Natural killer cell (primary cell): ENCODE results near the gene ACSBG1. TPM values are rescaled to one million over a fixed set of nuclear protein-coding genes. Genes with fewer than 3 reads are reported as not detected.

ENCODE experiments used
- ATAC-seq, 3 donors: fragments of 150-1000 bp in 2 of 3; fragments of 200-7000 bp in 1 of 3; cut with Tn5 transposase; 1 replicate in 1 of 3; 2 replicates in 2 of 3; pipeline ENCODE4 v1.10.0; 2021; ENCODE audit warnings: mild to moderate bottlenecking in 2 of 3, moderate library complexity in 2 of 3
- DNase-seq, 2 donors: peaks; one replicate each; pipeline versions ENCODE4 v3.0.0 to v3.0.0-alpha.2; 2013 to 2021; ENCODE audit warnings: mixed read lengths in 1 of 2
- H3K27ac ChIP-seq: one replicate; pipeline ENCODE4 v1.5.1; 2013; ENCODE audit warnings: mild to moderate bottlenecking, low read length
- H3K27me3 ChIP-seq: one replicate; pipeline ENCODE4 v1.6.1; 2013; ENCODE audit warnings: low read length; ENCODE audit not compliant: control insufficient read depth, insufficient read depth
- H3K36me3 ChIP-seq: one replicate; pipeline ENCODE4 v1.6.1; 2013; ENCODE audit warnings: low read length; ENCODE audit not compliant: control insufficient read depth, insufficient read depth
- H3K4me1 ChIP-seq: one replicate; pipeline ENCODE4 v1.6.1; 2013; ENCODE audit warnings: low read length; ENCODE audit not compliant: control insufficient read depth, insufficient read depth
- H3K4me3 ChIP-seq: one replicate; pipeline ENCODE4 v1.5.1; 2013; ENCODE audit warnings: low read length
- H3K9me3 ChIP-seq: one replicate; pipeline ENCODE4 v1.6.1; 2013; ENCODE audit warnings: low read length; ENCODE audit not compliant: control insufficient read depth, insufficient read depth
- H3K27ac Mint-ChIP-seq, 2 donors: one replicate each; pipeline ENCODE4 v1.8.0; 2022; ENCODE audit warnings: mild to moderate bottlenecking in 2 of 2, mixed read lengths in 2 of 2, moderate library complexity in 1 of 2
- H3K27me3 Mint-ChIP-seq, 2 donors: one replicate each; pipeline ENCODE4 v1.8.0; 2022; ENCODE audit warnings: low read depth in 2 of 2, mixed read lengths in 2 of 2
- H3K36me3 Mint-ChIP-seq: one replicate; pipeline ENCODE4 v1.8.0; 2022; ENCODE audit warnings: mixed read lengths
- H3K4me1 Mint-ChIP-seq, 2 donors: one replicate each; pipeline ENCODE4 v1.8.0; 2022; ENCODE audit warnings: mixed read lengths in 2 of 2
- H3K4me3 Mint-ChIP-seq: one replicate; pipeline ENCODE4 v1.8.0; 2022; ENCODE audit warnings: mild to moderate bottlenecking, moderate library complexity, mixed read lengths
- H3K9me3 Mint-ChIP-seq, 2 donors: one replicate each; pipeline ENCODE4 v1.8.0; 2022; ENCODE audit warnings: mixed read lengths in 2 of 2
- WGBS: methylation state at CpG from one replicate; pipeline ENCODE4 v1.1.7; 2013; ENCODE audit warnings: missing lambda C conversion rate; ENCODE audit not compliant: insufficient coverage; 5-methylcytosine and 5-hydroxymethylcytosine counted together
- intact Hi-C: fragments of 100-400 bp; cut with micrococcal nuclease; formaldehyde crosslinking; loops from one replicate; pipeline ENCODE4 v1.14.2; 2022
- total RNA-seq, 4 donors: library from RNA; stranded (reverse); fragments of 120-200 nt in 1 of 4; gene quantifications; one replicate each; pipeline versions ENCODE4 v1.2.3 to v1.2.4, GENCODE V29; 2013 to 2022
- TF ChIP-seq, protein P1 (sequence below): fragments of 200-600 bp; IDR thresholded peaks from one replicate; pipeline ENCODE4 v1.8.0; 2022; ENCODE audit warnings: antibody characterized with exemption

Gene ACSBG1
- total RNA-seq, 3 donors from 2014 or later (not counting 1 experiment from before 2014, with no cell fraction given) = 0.07 TPM; not detected in 2

DNA sequence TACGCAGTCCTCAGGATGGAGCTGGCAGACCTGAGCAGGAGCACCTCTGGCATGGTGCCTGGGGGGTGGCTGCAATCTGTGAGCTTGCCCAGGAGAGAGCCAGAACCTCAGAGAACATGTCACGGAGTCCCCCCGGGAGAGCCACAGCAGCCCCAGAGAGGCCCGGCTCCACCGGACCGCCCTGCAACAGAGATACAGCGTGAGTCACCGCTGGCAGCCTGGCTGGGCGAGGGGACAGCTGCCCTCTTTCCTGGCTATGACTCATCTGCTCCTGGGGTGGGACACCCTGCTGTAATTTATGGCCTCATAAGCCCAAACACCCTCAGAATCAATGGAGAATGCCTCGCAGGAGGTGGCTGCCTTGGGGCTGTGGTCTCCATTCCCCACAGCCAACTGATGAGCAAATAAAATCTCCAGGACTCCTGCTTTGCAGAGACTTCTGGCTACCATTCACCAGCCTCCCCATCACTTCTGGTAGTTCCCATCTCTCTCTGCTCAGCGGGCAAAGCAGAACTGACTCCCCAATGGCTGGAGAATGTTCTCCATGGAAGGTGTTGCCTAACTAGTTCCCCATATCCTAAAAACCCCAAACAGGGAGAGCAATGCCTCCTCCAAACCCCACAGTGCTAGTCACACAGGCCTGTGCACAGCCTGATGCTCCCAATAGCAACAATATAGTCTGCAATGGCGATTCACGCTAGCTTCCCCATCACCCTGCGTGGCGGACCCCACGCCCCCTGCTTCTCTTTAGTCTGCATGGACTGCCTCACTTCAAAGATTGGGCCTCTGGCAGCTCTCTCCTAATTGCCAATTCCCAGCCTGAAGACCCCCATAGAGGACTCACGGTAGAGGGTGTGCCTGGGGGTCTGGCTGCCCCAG, 21.6 kb downstream of the ACSBG1 start:
- Mint-ChIP-seq H3K9me3 (no peaks in the 10 kb centered on the region), H3K4me3 (no peak overlapping the region), H3K27ac (no peak overlapping the region), H3K4me1 (no peaks in the 10 kb centered on the region), H3K36me3 (no peaks in the 10 kb centered on the region), H3K27me3 (peaks cover 3 to 12% of the 10 kb centered on the region in 2 donors)
- 84% methylated on average over 17 of the region's 17 CpGs for WGBS
- no peak overlapping the region for H3K27ac ChIP-seq
- H3K36me3 ChIP-seq = no peaks in the 10 kb centered on the region
- DNase-seq = no peak
- H3K4me1 ChIP-seq = no peaks in the 10 kb centered on the region
- ATAC-seq = no peak
- TF ChIP-seq, protein P1, sequence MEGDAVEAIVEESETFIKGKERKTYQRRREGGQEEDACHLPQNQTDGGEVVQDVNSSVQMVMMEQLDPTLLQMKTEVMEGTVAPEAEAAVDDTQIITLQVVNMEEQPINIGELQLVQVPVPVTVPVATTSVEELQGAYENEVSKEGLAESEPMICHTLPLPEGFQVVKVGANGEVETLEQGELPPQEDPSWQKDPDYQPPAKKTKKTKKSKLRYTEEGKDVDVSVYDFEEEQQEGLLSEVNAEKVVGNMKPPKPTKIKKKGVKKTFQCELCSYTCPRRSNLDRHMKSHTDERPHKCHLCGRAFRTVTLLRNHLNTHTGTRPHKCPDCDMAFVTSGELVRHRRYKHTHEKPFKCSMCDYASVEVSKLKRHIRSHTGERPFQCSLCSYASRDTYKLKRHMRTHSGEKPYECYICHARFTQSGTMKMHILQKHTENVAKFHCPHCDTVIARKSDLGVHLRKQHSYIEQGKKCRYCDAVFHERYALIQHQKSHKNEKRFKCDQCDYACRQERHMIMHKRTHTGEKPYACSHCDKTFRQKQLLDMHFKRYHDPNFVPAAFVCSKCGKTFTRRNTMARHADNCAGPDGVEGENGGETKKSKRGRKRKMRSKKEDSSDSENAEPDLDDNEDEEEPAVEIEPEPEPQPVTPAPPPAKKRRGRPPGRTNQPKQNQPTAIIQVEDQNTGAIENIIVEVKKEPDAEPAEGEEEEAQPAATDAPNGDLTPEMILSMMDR = no peak
- no peak overlapping the region for H3K4me3 ChIP-seq
- H3K9me3 ChIP-seq = no peaks in the 10 kb centered on the region
- H3K27me3 ChIP-seq = no peaks in the 10 kb centered on the region
- intact Hi-C loops = no loop called here

DNA sequence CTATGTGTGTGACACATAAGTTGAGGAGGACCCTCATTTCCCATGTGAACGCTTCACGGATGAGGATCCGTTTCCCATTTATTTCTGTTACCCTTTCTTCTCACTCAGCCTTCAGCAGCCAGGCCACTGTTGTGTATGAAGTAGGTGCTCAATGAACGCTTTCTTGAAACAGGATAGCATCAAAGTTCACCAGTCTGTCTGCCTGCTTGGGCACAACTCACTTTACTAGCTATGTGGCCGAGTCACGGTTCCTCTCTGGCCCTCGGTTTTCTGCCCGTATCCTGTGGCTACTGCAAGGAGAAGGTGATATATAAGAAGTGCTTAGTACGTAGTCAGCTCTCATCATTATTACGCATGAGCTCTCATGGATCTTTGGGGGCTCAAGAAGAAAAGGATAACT, 22.4 kb downstream of the ACSBG1 start:
- ATAC-seq (no peak), DNase-seq (no peak)
- 83% methylated on average over 10 of the region's 10 CpGs for WGBS
- Mint-ChIP-seq H3K27me3 (peaks cover 3 to 12% of the 10 kb centered on the region in 2 donors), H3K27ac (no peak overlapping the region), H3K4me3 (no peak overlapping the region), H3K4me1 (no peaks in the 10 kb centered on the region), H3K9me3 (no peaks in the 10 kb centered on the region), H3K36me3 (no peaks in the 10 kb centered on the region)
- Histone ChIP-seq H3K9me3 (no peaks in the 10 kb centered on the region), H3K4me1 (no peaks in the 10 kb centered on the region), H3K27me3 (no peaks in the 10 kb centered on the region), H3K4me3 (no peak overlapping the region), H3K36me3 (no peaks in the 10 kb centered on the region), H3K27ac (no peak overlapping the region)
- TF ChIP-seq, protein P1 = no peak
- intact Hi-C loops = no loop called here

DNA sequence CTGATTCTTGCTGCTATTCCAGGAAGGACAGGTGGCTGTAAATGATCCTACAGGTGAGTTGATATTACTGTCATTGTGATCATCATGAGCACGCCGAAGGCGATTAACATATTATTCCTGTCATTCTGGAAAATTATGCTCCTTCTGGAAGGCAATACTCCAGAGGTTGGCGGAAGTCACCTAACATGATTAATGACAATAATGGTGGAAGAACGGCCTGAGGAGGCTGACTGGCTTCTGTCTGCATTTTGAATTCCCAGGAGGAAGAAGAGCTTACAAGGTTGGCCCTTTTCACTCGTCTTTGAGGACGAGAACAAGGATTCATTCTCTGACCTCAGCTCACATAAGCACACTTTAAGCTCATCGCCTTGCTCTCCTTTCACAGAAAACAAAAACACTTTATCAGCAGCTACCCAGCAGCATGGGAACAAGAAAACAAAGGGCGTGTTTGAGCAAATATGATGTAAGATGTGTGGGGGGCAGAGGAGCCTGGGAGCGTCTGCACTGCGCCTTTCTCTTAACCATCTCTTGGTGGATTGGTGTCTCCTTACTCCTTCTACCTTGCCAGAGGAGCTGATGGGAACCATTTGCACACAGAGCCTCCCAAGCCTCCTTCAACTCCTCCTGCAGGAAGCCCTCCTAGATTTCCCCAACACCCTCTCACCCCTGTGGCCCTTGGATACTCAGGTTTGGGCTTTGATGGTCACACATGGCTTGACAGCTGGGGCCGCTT, 23.0 kb downstream of the ACSBG1 start:
- no peak for DNase-seq
- peaks cover 3 to 12% of the 10 kb centered on the region in 2 donors for H3K27me3 Mint-ChIP-seq
- H3K36me3 ChIP-seq = no peaks in the 10 kb centered on the region
- H3K27ac ChIP-seq = no peak overlapping the region
- no peaks in the 10 kb centered on the region for H3K27me3 ChIP-seq
- no peaks in the 10 kb centered on the region for H3K9me3 ChIP-seq
- ATAC-seq = no peak
- intact Hi-C loops = no loop called here
- TF ChIP-seq, protein P1 = no peak
- H3K9me3 Mint-ChIP-seq = no peaks in the 10 kb centered on the region
- H3K36me3 Mint-ChIP-seq = no peaks in the 10 kb centered on the region
- H3K4me3 ChIP-seq = no peak overlapping the region
- 84% methylated on average over 11 of the region's 12 CpGs for WGBS
- no peaks in the 10 kb centered on the region for H3K4me1 Mint-ChIP-seq
- no peak overlapping the region for H3K4me3 Mint-ChIP-seq
- H3K27ac Mint-ChIP-seq = no peak overlapping the region
- H3K4me1 ChIP-seq = no peaks in the 10 kb centered on the region
